Measurements from ENCODE around the gene REG3G.

GRCh38 chr2:79026061-79026460 is 559 bp downstream of the REG3G start:
- TF ChIP-seq CTCF (IDR thresholded peaks at IDR 0.05) (no peak), POLR2A (IDR thresholded peaks at IDR 0.05) (no peak)
